Measurements from ENCODE around the gene SLN. TPM values are rescaled to one million over a fixed set of nuclear protein-coding genes. Genes with fewer than 3 reads are reported as not detected.

Gene SLN
- total and polyA plus RNA-seq, 10 of the 15 experiments (the other 5 are each of a cell fraction or from before 2014, with no cell fraction given) = 0.39 TPM; not detected in 9

- DNase-seq (ENCODE audit: low read depth, low spot score) = no peak
- no peaks in the 10 kb centered on the region for H3K36me3 ChIP-seq (ENCODE audit: control insufficient read depth in 2 of 2, insufficient read depth in 2 of 2, low read length in 1 of 2)
- no peak overlapping the region for H2AFZ ChIP-seq (ENCODE audit: control insufficient read depth, low read depth, low read length)
- no peak for ATAC-seq
- POLR2A ChIA-PET = no interaction called here
- H3K4me1 ChIP-seq (ENCODE audit: control insufficient read depth, insufficient read depth, low read length) = no peaks in the 10 kb centered on the region
- intact Hi-C loops (cut with micrococcal nuclease; ENCODE audit: unreplicated experiment) = no loop called here
- H3K79me2 ChIP-seq (ENCODE audit: control insufficient read depth, insufficient read depth, low read length) = no peaks in the 10 kb centered on the region
- no peaks in the 10 kb centered on the region; the same call in 1 of the 2 replicates for H4K20me1 ChIP-seq (ENCODE audit: control insufficient read depth, insufficient read depth)
- peaks cover 0 to 2% of the 10 kb centered on the region in 2 experiments; a peak in 2 of 4 replicates for H3K27me3 ChIP-seq (replicated peaks in 1 of 2; ENCODE audit: control insufficient read depth in 2 of 2, insufficient read depth in 2 of 2, low read length in 1 of 2)
- SMC1A ChIA-PET (ENCODE audit: uncharacterized antibody, unreplicated experiment) = interaction anchor here (1.3 kb wide), 2 partner anchors 24 to 62 kb away, joined by 3 to 4 read pairs; no protein-coding TSS in a partner anchor
- 33% methylated on average over 3 of the region's 3 CpGs for WGBS (ENCODE audit: insufficient coverage, insufficient replicate concordance, low lambda C conversion rate, missing lambda C conversion rate)
- no peak overlapping the region for H3K4me3 ChIP-seq
- CTCF ChIA-PET = interaction anchor here (0.8 to 1.2 kb wide), 3 partner anchors 8 to 28 kb away, joined by 3 to 5 read pairs (median 3); no protein-coding TSS in a partner anchor
- no peak overlapping the region for H3K4me2 ChIP-seq (ENCODE audit: control insufficient read depth, insufficient read depth)
- RAD21 ChIA-PET (ENCODE audit: unreplicated experiment) = interaction anchor here (1.0 to 1.1 kb wide), 2 partner anchors 29 to 60 kb away, joined by 4 read pairs; no protein-coding TSS in a partner anchor
- FAIRE-seq = no peak
- H3K9me3 ChIP-seq (replicated peaks; ENCODE audit: control insufficient read depth, insufficient read depth, low read length) = no peaks in the 10 kb centered on the region
- no peak overlapping the region for H3K9ac ChIP-seq (ENCODE audit: control insufficient read depth, insufficient read depth, low read length)
- BruUV-seq (replicated peaks) = no TSS peak
- H3K27ac ChIP-seq (ENCODE audit: control insufficient read depth, insufficient read depth) = no peak overlapping the region
- in situ Hi-C loops (cut with MboI) = no loop called here
- TF ChIP-seq POU2F2 (IDR thresholded peaks at IDR 0.05; ENCODE audit: borderline replicate concordance, low read depth, low read length) (no peak), CHD4 (IDR thresholded peaks at IDR 0.05) (no peak), IKZF2 (IDR thresholded peaks at IDR 0.05) (no peak), CEBPB (IDR thresholded peaks at IDR 0.05; ENCODE audit: borderline replicate concordance in 1 of 2, low read depth in 2 of 2, low read length in 2 of 2) (no peak), ZNF592 (IDR thresholded peaks at IDR 0.05) (no peak), IRF3 (IDR thresholded peaks at IDR 0.05) (no peak), LARP7 (IDR thresholded peaks at IDR 0.05) (no peak), RAD51 (IDR thresholded peaks at IDR 0.05) (no peak), RBBP5 (conservative IDR thresholded peaks at IDR 0.05) (no peak), NR2C2 (IDR thresholded peaks at IDR 0.05; ENCODE audit: borderline replicate concordance, control insufficient read depth, insufficient read length, low read depth) (no peak), NRF1 (conservative IDR thresholded peaks at IDR 0.05; ENCODE audit: low read depth, low read length) (no peak), RELB (IDR thresholded peaks at IDR 0.05; ENCODE audit: low read depth) (no peak), BRCA1 (IDR thresholded peaks at IDR 0.05; ENCODE audit: low read depth, low read length) (no peak), MEF2B (IDR thresholded peaks at IDR 0.05; ENCODE audit: partially characterized antibody, poor library complexity, severe bottlenecking) (no peak), HDGF (IDR thresholded peaks at IDR 0.05) (no peak), SIX5 (IDR thresholded peaks at IDR 0.05; ENCODE audit: low read depth, low read length, severe bottlenecking) (no peak), MYB (IDR thresholded peaks at IDR 0.05; ENCODE audit: borderline replicate concordance, low read depth, low read length) (no peak)
Measured at GRCh38 chr11:107660066-107660465, 51.8 kb downstream of the SLN start.

Measured in GM12878 (cell line).